Suprapubic skin (tissue), 4 donors: ENCODE results near the gene HLCS. TPM values are rescaled to one million over a fixed set of nuclear protein-coding genes. Genes with fewer than 3 reads are reported as not detected.

Experiments used
- DNase-seq, 2 donors: peaks; one replicate each; pipeline ENCODE4 v3.0.0-alpha.2; 2019; ENCODE audit warnings: low spot score in 2 of 2
- H3K27ac ChIP-seq: fragments of 200-600 bp; sonication (generic); one replicate; pipeline ENCODE4 v1.5.1; 2019
- H3K27me3 ChIP-seq: fragments of 200-600 bp; sonication (generic); one replicate; pipeline ENCODE4 v1.5.1; 2019
- H3K36me3 ChIP-seq: fragments of 200-600 bp; sonication (generic); one replicate; pipeline ENCODE4 v1.5.1; 2019
- H3K4me1 ChIP-seq: fragments of 200-600 bp; sonication (generic); one replicate; pipeline ENCODE4 v1.5.1; 2019
- H3K4me3 ChIP-seq: fragments of 200-600 bp; sonication (generic); one replicate; pipeline ENCODE4 v1.5.1; 2019; ENCODE audit warnings: mild to moderate bottlenecking
- H3K9me3 ChIP-seq: fragments of 200-600 bp; sonication (generic); one replicate; pipeline ENCODE4 v1.5.1; 2019
- EP300 ChIP-seq: sonication (generic); formaldehyde crosslinking; IDR thresholded peaks from one replicate; pipeline ENCODE4 v1.6.1; 2017; ENCODE audit warnings: antibody characterized with exemption
- POLR2A ChIP-seq, 2 donors: fragments of 450-650 bp; IDR thresholded peaks; one replicate each; pipeline ENCODE4 v1.6.1; 2017; ENCODE audit warnings: antibody characterized with exemption in 2 of 2, mild to moderate bottlenecking in 2 of 2, moderate library complexity in 2 of 2
- POLR2AphosphoS5 ChIP-seq, 3 donors: sonication (generic); formaldehyde crosslinking; IDR thresholded peaks; one replicate each; pipeline ENCODE4 v1.6.1; 2017; ENCODE audit warnings: antibody characterized with exemption in 3 of 3
- WGBS: methylation state at CpG from one replicate; pipeline ENCODE4 v1.1.5; 2018; 5-methylcytosine and 5-hydroxymethylcytosine counted together
- total RNA-seq, 4 donors: library from RNA; depleted of rRNA; stranded (reverse); fragments of >200 nt; gene quantifications; one replicate each; pipeline ENCODE4 v1.1.0, GENCODE V29; 2016
- TF ChIP-seq, protein P1 (sequence below), 2 donors: fragments of 200-600 bp in 1 of 2; fragments of 450-650 bp in 1 of 2; sonication (generic) in 1 of 2; IDR thresholded peaks; one replicate each; pipeline ENCODE4 v1.5.1; 2016 to 2019; ENCODE audit warnings: antibody characterized with exemption in 2 of 2, mild to moderate bottlenecking in 1 of 2, moderate library complexity in 1 of 2

Gene HLCS
- total RNA-seq, 4 donors from 2014 or later = 8.4 to 16.1 (median 11.5) TPM

DNA sequence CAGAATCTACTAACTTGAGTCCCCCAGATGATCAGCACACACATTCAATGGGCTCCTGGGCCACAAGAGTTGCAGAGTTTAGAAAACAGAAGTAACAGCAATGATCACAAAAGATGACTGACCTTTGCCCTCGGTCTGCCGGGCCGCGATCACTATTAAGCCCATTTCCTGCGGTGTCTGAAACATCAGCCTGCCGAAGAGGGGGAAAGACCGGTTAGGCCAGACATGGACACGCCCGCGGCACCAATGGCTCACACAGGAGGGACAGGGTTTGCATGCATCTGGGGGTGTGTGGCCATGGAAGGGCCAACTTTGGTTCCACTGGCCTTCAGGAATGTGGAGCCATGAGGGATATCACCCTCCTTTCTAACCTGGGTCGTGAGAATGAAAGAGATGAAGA lies 199.4 kb downstream of the HLCS start:
- TF ChIP-seq POLR2AphosphoS5 (IDR thresholded peaks at IDR 0.05) (no peak), POLR2A (IDR thresholded peaks at IDR 0.05) (no peak), EP300 (no peak)
- TF ChIP-seq, protein P1, sequence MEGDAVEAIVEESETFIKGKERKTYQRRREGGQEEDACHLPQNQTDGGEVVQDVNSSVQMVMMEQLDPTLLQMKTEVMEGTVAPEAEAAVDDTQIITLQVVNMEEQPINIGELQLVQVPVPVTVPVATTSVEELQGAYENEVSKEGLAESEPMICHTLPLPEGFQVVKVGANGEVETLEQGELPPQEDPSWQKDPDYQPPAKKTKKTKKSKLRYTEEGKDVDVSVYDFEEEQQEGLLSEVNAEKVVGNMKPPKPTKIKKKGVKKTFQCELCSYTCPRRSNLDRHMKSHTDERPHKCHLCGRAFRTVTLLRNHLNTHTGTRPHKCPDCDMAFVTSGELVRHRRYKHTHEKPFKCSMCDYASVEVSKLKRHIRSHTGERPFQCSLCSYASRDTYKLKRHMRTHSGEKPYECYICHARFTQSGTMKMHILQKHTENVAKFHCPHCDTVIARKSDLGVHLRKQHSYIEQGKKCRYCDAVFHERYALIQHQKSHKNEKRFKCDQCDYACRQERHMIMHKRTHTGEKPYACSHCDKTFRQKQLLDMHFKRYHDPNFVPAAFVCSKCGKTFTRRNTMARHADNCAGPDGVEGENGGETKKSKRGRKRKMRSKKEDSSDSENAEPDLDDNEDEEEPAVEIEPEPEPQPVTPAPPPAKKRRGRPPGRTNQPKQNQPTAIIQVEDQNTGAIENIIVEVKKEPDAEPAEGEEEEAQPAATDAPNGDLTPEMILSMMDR (IDR thresholded peaks at IDR 0.05) = no peak
- no peak for DNase-seq
- no peaks in the 10 kb centered on the region for H3K27me3 ChIP-seq
- H3K4me3 ChIP-seq = no peak overlapping the region
- 100% methylated on average over 1 of the region's 11 CpGs for WGBS
- H3K27ac ChIP-seq = no peak overlapping the region
- peaks cover 8% of the 10 kb centered on the region for H3K4me1 ChIP-seq
- no peaks in the 10 kb centered on the region for H3K9me3 ChIP-seq
- peaks cover 4% of the 10 kb centered on the region for H3K36me3 ChIP-seq

DNA sequence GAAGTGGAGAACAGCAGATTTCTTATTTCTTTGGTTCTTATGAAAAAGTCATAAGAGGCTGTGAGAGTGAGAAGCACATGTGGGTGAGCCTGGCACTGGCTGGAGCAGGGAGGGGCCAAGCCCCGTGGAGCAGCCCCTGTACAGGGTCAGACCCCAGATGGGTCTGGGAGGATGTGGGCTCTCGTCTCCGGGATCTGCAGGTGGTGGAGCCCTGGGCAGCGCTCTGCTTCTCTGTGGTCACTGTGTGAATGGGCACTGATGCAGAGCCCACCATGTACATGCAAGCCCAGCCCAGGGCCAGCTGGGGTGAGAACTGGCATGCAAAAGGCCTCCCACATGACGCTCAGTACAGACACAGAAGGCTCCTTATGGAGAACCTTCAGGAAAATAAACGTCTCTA lies 200.0 kb downstream of the HLCS start:
- Histone ChIP-seq H3K4me3 (no peak overlapping the region), H3K36me3 (peaks cover 4% of the 10 kb centered on the region), H3K9me3 (no peaks in the 10 kb centered on the region), H3K27me3 (no peaks in the 10 kb centered on the region), H3K4me1 (peaks cover 8% of the 10 kb centered on the region), H3K27ac (no peak overlapping the region)
- TF ChIP-seq EP300 = no peak
- no peak for TF ChIP-seq POLR2AphosphoS5 (IDR thresholded peaks at IDR 0.05)
- no peak for TF ChIP-seq POLR2A (IDR thresholded peaks at IDR 0.05)
- TF ChIP-seq, protein P1 (IDR thresholded peaks at IDR 0.05) = no peak
- WGBS = 92% methylated on average over 6 of the region's 6 CpGs
- DNase-seq = no peak

GRCh38 chr21:36765229-36765628 lies 201.2 kb downstream of the HLCS start:
- TF ChIP-seq POLR2AphosphoS5 (IDR thresholded peaks at IDR 0.05) (no peak), EP300 (no peak), POLR2A (IDR thresholded peaks at IDR 0.05) (no peak)
- TF ChIP-seq, protein P1 (IDR thresholded peaks at IDR 0.05) = no peak
- H3K27me3 ChIP-seq = no peaks in the 10 kb centered on the region
- no peaks in the 10 kb centered on the region for H3K9me3 ChIP-seq
- 90% methylated on average over 4 of the region's 4 CpGs for WGBS
- no peak overlapping the region for H3K4me3 ChIP-seq
- peaks cover 4% of the 10 kb centered on the region for H3K36me3 ChIP-seq
- no peak overlapping the region for H3K27ac ChIP-seq
- H3K4me1 ChIP-seq = peaks cover 8% of the 10 kb centered on the region
- DNase-seq = no peak

GRCh38 chr21:36763305-36763704 lies 203.2 kb downstream of the HLCS start:
- no peaks in the 10 kb centered on the region for H3K27me3 ChIP-seq
- DNase-seq = no peak
- no peaks in the 10 kb centered on the region for H3K4me1 ChIP-seq
- 92% methylated on average over 6 of the region's 6 CpGs for WGBS
- no peak overlapping the region for H3K27ac ChIP-seq
- TF ChIP-seq POLR2A (IDR thresholded peaks at IDR 0.05) (no peak), EP300 (no peak), POLR2AphosphoS5 (IDR thresholded peaks at IDR 0.05) (no peak)
- TF ChIP-seq, protein P1 (IDR thresholded peaks at IDR 0.05) = no peak
- peaks cover 4% of the 10 kb centered on the region for H3K36me3 ChIP-seq
- no peaks in the 10 kb centered on the region for H3K9me3 ChIP-seq
- H3K4me3 ChIP-seq = no peak overlapping the region

DNA sequence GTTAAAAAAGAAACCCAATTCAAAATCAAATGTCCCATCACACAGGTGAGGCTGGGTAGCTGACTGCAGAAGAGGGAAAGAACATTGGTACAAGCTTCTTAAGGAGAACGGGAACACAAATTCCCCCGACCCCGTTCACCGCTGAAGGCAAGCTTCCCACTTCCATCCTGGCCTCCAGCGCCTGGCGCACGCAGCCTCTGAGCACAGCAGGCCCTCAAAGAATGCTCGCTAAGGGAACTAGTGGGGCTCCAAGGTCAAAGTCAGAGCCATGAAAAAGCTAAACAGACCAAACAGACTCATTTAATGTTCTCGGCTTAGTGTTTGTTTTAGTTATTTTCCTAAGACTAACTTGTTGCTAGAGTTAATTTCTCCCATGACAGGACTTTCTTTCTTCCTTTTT lies 203.8 kb downstream of the HLCS start:
- no peak overlapping the region for H3K4me3 ChIP-seq
- no peak for TF ChIP-seq EP300
- no peak for TF ChIP-seq POLR2A (IDR thresholded peaks at IDR 0.05)
- no peak for TF ChIP-seq POLR2AphosphoS5 (IDR thresholded peaks at IDR 0.05)
- TF ChIP-seq, protein P1 (IDR thresholded peaks at IDR 0.05) = no peak
- H3K27me3 ChIP-seq = no peaks in the 10 kb centered on the region
- no peak for DNase-seq
- H3K4me1 ChIP-seq = no peaks in the 10 kb centered on the region
- H3K36me3 ChIP-seq = peaks cover 4% of the 10 kb centered on the region
- no peak overlapping the region for H3K27ac ChIP-seq
- WGBS = 94% methylated on average over 9 of the region's 9 CpGs
- H3K9me3 ChIP-seq = no peaks in the 10 kb centered on the region
